Measurements from ENCODE around the gene TCEAL1. TPM values are rescaled to one million over a fixed set of nuclear protein-coding genes. Genes with fewer than 3 reads are reported as not detected.

The TCEAL1 gene
- total and polyA plus RNA-seq, 8 donors: 2.9 to 183 (median 43.5) TPM

DNA sequence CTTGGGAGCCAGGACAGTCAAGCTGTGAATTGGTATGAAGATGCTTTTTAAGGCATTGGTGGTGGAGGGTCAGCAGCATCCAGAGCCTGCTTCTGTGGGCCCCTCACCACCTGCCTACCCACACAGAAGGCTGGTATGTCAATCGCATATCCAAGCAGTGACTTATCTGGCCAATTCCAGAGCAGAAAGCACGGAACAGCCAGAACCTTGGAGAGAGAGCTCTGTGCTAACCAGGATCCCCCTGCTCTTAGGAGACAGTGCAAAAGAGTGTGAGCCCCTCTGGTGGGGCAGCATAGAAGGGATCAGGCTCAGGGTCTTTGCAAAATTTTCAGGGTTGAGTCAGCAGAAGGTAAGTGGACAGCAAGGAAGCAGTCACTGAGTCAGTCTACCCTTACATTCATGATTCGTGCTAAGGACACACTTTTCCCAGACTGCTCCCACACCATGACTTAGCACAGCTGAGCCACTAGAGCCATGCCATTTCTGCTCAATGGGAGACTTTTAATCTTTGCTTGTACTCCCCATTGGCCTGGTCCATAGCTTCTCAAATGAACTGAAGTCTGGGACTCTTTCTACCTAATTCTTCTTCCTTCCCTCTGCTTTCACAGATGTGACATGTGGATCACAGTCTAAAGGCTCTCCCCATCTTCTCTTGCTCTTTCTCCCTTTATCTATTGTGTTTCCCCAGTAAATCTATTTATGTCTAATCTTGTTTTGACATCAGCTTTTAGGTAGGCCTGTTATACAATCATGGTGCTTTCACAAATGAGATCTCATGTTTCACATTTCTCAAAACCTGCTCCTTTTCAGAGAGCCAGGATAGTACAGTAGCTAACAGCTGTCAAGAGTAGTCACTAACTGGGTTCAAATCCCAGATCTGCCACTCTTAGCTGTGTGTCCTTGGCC, 37.7 kb downstream of the TCEAL1 start:
- H3K4me3 ChIP-seq: no peak overlapping the region
- no peaks in the 10 kb centered on the region for H3K9me3 ChIP-seq
- H3K4me1 ChIP-seq: peaks cover 0 to 8% (median 2%) of the 10 kb centered on the region in 4 donors
- intact Hi-C loops (cut with DNase I; ENCODE audit: low total_unique reads): no loop called here
- no peak for DNase-seq
- H3K36me3 ChIP-seq: no peaks in the 10 kb centered on the region
- H3K27me3 ChIP-seq: peaks cover 0 to 11% (median 0%) of the 10 kb centered on the region in 3 donors
- 63 to 100% (median 73%) methylated on average over 2 to 3 of the region's 3 CpGs for WGBS, 5 donors
- H3K27ac ChIP-seq: no peak overlapping the region
- no peak for TF ChIP-seq POLR2AphosphoS5 (IDR thresholded peaks at IDR 0.05)
- TF ChIP-seq POLR2A (IDR thresholded peaks at IDR 0.05): no peak
- TF ChIP-seq, protein P1, sequence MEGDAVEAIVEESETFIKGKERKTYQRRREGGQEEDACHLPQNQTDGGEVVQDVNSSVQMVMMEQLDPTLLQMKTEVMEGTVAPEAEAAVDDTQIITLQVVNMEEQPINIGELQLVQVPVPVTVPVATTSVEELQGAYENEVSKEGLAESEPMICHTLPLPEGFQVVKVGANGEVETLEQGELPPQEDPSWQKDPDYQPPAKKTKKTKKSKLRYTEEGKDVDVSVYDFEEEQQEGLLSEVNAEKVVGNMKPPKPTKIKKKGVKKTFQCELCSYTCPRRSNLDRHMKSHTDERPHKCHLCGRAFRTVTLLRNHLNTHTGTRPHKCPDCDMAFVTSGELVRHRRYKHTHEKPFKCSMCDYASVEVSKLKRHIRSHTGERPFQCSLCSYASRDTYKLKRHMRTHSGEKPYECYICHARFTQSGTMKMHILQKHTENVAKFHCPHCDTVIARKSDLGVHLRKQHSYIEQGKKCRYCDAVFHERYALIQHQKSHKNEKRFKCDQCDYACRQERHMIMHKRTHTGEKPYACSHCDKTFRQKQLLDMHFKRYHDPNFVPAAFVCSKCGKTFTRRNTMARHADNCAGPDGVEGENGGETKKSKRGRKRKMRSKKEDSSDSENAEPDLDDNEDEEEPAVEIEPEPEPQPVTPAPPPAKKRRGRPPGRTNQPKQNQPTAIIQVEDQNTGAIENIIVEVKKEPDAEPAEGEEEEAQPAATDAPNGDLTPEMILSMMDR (IDR thresholded peaks at IDR 0.05): no peak
- TF ChIP-seq EP300 (IDR thresholded peaks at IDR 0.05): no peak

DNA sequence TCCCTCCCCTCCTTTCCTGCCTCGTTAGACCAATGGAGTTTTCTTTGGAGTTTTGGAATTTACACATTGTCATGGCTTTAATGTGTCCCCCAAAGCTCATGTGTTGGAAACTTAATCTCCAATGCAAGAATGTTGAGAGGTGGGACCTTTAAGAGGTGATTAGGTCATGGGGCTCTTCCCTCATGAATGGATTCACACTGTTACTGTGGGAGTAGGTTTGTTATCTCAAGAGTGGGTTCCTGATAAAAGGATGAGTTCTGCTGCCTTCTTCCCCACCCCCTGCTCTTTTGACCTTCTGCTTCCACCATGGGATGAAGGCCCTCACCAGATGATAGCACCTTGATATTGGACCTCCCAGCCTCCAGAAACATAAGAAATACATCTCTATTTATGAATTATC, 41.0 kb downstream of the TCEAL1 start:
- Histone ChIP-seq H3K27ac (no peak overlapping the region), H3K27me3 (no peaks in the 10 kb centered on the region), H3K4me1 (no peaks in the 10 kb centered on the region), H3K4me3 (no peak overlapping the region), H3K9me3 (no peaks in the 10 kb centered on the region), H3K36me3 (peaks cover 0 to 4% (median 1%) of the 10 kb centered on the region in 4 donors)
- intact Hi-C loops (cut with DNase I; ENCODE audit: low total_unique reads): no loop called here
- whole genome bisulfite sequencing, 5 donors: 61 to 74% (median 64%) methylated on average over 1 of the region's 1 CpG
- DNase-seq: no peak
- TF ChIP-seq, protein P1 (IDR thresholded peaks at IDR 0.05): no peak
- TF ChIP-seq POLR2A (IDR thresholded peaks at IDR 0.05) (no peak), EP300 (IDR thresholded peaks at IDR 0.05) (no peak), POLR2AphosphoS5 (IDR thresholded peaks at IDR 0.05) (no peak)

DNA sequence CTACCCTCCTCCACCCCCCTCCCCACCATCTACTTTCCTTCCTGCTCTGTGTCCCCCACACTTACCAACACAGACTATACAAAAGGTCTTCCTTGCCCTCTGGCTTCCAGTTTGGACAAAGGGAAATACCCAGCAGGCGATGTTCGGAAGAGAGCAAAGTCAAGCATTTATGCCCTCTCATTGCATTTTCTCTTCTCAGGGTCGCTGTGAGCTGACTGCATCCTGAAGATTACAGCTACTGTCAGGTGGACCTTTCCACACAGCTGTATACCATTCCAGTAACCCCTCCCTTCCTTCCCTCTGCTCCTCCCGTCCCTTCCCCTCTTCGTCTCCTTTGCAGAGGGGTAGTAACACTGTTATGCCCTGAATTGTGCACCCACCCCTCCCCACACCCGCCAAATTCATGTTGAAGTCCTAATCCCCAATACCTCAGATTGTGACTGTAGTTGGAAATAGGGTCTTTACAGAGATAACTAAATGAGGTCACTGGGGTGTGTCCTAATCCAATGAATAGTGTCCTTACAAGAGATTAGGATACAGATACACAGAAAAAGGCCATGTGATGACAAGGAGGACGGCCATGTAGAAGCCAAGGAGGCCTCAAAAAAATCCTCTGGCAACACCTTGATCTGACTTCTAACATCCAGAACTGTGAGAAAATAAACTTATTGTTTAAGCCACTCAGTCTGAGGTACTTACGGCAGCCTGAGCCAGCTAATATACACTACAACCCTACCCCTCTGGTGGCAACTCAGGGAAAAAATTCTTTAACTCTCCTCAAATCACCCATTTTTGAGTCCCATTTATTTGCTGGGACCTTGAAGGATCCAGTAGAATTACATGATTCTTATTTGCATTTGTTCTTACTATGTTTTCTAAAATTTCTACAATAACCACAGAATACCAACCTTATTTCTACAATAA, 46.0 kb downstream of the TCEAL1 start:
- H3K27me3 ChIP-seq: no peaks in the 10 kb centered on the region

DNA sequence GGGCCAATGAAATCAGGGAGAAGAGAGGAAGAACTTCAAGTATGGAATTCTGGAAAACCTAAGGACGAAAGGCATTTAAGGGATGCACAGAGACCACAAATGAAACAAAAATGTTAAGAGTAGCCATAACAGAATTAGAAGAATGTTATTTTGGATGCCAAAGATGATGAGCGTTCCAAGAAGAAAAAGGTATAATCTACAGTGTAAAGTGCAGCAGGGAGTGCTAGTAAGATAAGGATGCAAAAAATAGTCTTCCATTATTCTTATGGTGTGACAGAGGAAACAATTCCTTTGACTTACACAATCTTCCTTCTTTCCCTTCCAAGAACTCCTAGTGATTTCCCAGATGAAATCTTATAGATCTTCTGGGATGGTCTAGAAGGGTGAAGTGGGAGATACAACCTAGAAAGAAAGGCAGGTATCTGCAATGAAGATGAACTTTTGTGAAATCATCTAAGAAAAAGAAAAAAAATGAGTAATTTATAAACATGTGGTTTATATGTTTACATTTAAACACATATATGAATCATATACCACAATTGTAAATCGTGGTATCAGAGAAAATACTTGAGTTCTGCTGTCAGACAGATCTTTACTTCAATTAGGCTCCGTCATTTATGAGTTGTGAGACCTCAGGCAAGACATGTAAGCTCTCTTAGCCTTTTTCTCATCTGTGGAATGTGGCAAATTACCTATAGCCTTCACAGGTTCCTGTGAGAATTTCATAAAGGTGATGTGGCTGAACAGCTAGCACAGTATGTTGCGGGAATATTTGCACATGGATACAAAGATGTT, 49.6 kb downstream of the TCEAL1 start:
- no peak for DNase-seq
- H3K4me3 ChIP-seq: no peak overlapping the region
- H3K27ac ChIP-seq: no peak overlapping the region
- peaks cover 0 to 24% (median 8%) of the 10 kb centered on the region in 4 donors for H3K4me1 ChIP-seq
- 71 to 89% (median 79%) methylated on average over 5 of the region's 5 CpGs for WGBS, 5 donors
- no peaks in the 10 kb centered on the region for H3K9me3 ChIP-seq
- no peak for TF ChIP-seq POLR2A (IDR thresholded peaks at IDR 0.05)
- no peak for TF ChIP-seq POLR2AphosphoS5 (IDR thresholded peaks at IDR 0.05)
- TF ChIP-seq, protein P1 (IDR thresholded peaks at IDR 0.05): no peak
- no peak for TF ChIP-seq EP300 (IDR thresholded peaks at IDR 0.05)
- peaks cover 0 to 77% (median 47%) of the 10 kb centered on the region in 4 donors for H3K36me3 ChIP-seq
- no peaks in the 10 kb centered on the region for H3K27me3 ChIP-seq
- intact Hi-C loops (cut with DNase I; ENCODE audit: low total_unique reads): no loop called here

More for the DNA sequence above, 46.0 kb downstream of the TCEAL1 start:
- no peak for DNase-seq
- Histone ChIP-seq H3K9me3 (no peaks in the 10 kb centered on the region), H3K4me1 (no peaks in the 10 kb centered on the region), H3K4me3 (no peak overlapping the region), H3K36me3 (peaks cover 0 to 54% (median 39%) of the 10 kb centered on the region in 4 donors), H3K27ac (no peak overlapping the region)
- 71 to 89% (median 80%) methylated on average over 8 of the region's 8 CpGs for WGBS, 5 donors
- intact Hi-C loops (cut with DNase I; ENCODE audit: low total_unique reads): no loop called here
- TF ChIP-seq EP300 (IDR thresholded peaks at IDR 0.05): no peak

Other genes starting within 250 kb of the TCEAL1 start
- under 1 TPM in 2 of 5 donors, not detected in 3; 0.58 to 0.73 TPM for gene RAB40A, start 109.5 kb upstream of the TCEAL1 start, total RNA-seq
- under 1 TPM; 0.19 to 0.98 (median 0.61) TPM for gene RAB40A, start 109.5 kb upstream of the TCEAL1 start, polyA plus RNA-seq
- 100 to 1,000 TPM in 2 of 5 donors, 10 to 100 TPM in 2, 1 to 10 TPM in 1; 5.8 to 247 (median 59.8) TPM for gene TCEAL4, start 43.5 kb upstream of the TCEAL1 start, total RNA-seq
- gene TCEAL4, start 43.5 kb upstream of the TCEAL1 start, polyA plus RNA-seq: 100 to 1,000 TPM; 174 to 247 (median 186) TPM
- 10 to 100 TPM; 16.3 to 33.6 (median 22.8) TPM for gene TCEAL3, start 21.0 kb upstream of the TCEAL1 start, total RNA-seq
- gene TCEAL3, start 21.0 kb upstream of the TCEAL1 start, polyA plus RNA-seq: 10 to 100 TPM; 42.2 to 57.3 (median 56.3) TPM
- 100 to 1,000 TPM; 104 to 441 (median 238) TPM for gene MORF4L2, start 57.7 kb downstream of the TCEAL1 start, total RNA-seq
- 100 to 1,000 TPM; 167 to 268 (median 259) TPM for gene MORF4L2, start 57.7 kb downstream of the TCEAL1 start, polyA plus RNA-seq
- gene TMEM31, start 81.9 kb downstream of the TCEAL1 start, total RNA-seq: not detected
- not detected for gene TMEM31, start 81.9 kb downstream of the TCEAL1 start, polyA plus RNA-seq
- gene PLP1, start 147.9 kb downstream of the TCEAL1 start, total RNA-seq: 10 to 100 TPM in 3 of 5 donors, 1 to 10 TPM in 2; 2.2 to 36.9 (median 10.3) TPM
- 1 to 10 TPM; 2.2 to 6.5 (median 6.0) TPM for gene PLP1, start 147.9 kb downstream of the TCEAL1 start, polyA plus RNA-seq
- 10 to 100 TPM in 1 of 5 donors, 1 to 10 TPM in 3, not detected in 1; 1.2 to 11.0 (median 4.0) TPM for gene RAB9B, start 203.3 kb downstream of the TCEAL1 start, total RNA-seq
- gene RAB9B, start 203.3 kb downstream of the TCEAL1 start, polyA plus RNA-seq: 1 to 10 TPM in 2 of 3 donors, under 1 TPM in 1; 0.76 to 2.3 (median 1.4) TPM